Stimulated activated CD4-positive, alpha-beta T cell treated with anti-CD3 and anti-CD28 coated beads, Interleukin-12 subunit alpha, Interleukin-12 subunit beta, amount 100 ng/mL, for 4 hours (primary cell): Measurements from ENCODE around the gene COPS8.

Experiments
- DNase-seq: peaks from one replicate; pipeline ENCODE4 v3.0.0-alpha.2; 2020

Gene COPS8

DNA sequence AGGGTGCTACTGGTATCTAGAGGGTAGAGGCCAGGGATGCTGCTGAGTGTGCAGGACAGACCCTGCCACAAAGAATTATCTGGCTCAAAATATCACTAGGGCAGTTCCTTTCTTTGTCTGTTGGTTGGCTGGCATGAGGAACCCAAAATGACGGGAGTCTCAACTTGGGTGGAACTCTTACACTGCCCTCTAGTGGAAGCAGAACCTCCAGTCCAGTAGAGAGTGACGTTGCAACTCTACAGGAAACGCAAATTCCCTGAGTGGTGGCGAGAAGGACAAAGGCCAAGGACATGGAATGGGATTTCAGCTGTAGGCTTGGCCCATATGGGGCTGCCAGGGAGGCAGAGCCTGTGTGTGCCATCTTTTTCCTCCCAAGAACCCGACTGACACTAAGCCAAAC is 47.1 kb downstream of the COPS8 start:
- no peak for DNase-seq

DNA sequence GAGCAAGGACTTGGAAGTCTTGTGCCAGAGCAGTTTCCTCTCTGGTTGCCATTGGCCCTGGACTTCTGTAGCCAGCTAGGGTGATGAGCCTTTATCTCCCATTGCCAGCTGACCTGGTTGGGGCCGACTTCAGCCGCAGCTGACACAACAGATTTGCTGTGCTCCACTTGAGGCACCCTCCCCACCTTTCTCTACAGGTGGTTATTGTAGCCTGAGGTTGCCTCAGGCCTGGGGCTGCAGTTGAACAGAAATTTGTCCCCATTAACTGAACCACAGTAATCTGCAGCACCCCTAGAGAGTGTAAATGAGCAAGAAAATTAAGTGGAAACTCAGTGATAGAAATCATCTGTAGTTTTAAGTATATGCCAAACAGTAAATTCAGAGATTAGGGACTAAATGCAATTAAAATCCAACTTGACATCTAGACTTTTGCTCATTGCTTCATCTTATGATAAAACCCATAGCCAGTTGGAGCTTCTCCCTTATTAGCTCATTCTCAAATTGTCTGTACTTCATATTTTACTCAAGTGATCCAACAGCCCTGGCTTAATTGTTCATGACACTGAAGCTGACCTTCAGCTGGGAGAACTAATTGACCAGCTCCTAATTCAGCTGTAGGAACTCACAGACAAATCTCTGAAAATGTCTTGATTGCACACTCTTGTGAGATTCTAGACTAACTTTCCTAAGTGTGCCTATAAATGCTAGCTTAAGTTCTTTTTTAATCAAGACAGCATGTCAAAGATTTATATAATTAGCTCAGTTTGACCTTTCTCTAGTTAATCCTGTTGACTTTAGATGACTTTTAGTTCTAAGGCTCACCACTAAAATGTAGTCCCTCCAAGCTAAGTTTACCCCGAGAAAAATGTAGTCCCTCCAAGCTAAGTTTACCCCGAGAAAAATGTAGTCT is 48.9 kb downstream of the COPS8 start:
- no peak for DNase-seq

DNA sequence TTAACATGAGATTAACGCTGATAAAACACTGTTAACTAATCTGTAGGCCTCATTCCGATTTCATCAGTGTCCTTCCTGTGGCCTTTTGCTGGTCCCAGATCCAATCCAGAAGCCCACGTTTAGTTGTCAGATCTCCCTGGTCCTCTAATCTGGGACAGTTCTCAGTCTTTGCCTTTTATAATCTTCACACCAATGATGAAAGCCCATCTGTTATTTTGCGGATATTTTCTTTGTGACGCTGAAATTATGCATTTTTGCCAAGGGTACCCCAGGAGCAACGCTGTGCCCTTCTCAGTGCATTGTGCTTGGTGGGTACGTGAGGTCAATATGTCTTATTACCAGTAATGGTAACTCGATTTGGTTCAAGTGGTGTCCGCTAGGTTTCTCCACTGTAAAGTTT is 51.1 kb downstream of the COPS8 start:
- DNase-seq = no peak

DNA sequence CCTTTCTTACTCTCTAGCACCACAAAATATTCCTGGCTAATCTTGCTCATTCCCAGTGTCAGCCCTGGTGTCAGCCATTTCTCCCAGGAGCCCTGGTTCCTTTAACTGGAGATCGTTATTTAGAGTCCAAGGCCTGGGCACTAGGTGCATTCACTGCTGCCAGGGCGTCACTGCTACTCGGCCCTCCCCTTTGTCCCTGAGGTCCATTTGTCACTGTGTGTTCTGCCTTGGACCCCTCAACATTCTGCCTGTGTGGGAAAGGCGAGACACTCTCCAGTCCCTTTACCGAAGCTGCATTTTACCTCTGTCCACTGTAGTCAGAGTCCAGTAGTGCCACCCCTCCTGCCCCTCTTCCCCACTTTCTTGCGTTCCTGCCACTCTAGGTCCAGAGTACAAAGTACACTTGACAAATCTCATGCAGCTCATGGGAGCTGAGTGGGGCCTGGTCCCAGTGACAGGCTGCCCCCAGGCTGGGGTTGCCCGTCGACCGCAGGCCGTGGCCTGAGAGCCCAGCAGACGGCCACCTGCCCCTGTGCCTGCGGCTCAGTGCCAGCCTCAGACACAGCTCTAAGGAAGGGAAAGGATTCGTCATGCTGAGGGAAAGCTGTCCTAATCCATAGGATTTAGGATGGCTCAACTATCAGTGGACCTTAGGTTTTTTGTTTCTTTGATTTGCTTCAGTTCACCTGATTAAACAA is 52.1 kb downstream of the COPS8 start:
- no peak for DNase-seq

DNA sequence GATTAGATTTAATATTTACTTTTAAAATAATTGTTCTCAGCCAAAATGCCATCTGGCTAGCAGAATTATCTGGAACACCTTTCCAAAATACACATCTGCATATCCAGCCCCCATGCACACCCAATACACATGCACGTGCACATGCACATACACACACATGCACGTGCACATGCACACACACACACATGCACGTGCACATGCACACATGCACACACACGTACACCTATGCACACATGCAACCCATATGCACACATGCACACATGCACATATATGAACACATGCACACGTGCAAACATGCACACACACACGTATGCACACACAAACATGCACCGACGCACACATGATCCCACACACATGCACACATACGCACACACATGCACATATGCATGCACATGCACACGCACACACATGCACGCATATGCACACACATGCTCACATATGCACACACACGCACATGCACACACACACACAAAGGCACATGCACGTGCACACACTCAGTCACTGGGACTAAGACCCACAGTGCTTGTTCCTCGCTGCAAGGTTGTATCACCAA is 53.5 kb downstream of the COPS8 start:
- no peak for DNase-seq

DNA sequence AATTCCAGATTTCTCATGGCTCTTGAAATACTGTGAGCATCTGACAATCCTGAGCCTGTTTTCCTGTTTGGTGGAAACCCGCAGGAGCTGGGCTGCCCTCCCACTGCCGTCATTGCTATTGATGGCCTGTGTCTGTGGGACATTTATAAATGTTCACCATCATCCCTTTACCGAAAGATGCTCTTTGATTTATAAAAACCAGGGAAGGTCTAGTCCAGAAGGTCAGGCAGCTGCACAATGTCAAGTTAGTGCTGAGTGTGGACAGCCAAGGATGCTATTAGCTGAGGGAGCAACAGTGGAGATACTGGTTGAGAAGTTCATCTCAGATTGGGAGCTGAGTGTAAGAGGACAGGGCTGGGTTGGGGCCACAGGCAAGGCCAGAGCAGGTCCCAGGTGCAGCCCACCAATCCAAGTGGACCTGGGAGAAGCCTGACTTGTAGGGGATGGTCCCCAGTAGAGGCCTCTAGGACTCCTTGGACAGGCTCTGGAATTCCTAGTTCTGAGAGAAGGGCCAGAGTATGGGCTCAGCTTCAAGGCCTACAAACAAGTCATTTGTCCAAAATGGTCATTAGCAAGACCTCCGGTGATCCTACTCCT is 55.1 kb downstream of the COPS8 start:
- no peak for DNase-seq

DNA sequence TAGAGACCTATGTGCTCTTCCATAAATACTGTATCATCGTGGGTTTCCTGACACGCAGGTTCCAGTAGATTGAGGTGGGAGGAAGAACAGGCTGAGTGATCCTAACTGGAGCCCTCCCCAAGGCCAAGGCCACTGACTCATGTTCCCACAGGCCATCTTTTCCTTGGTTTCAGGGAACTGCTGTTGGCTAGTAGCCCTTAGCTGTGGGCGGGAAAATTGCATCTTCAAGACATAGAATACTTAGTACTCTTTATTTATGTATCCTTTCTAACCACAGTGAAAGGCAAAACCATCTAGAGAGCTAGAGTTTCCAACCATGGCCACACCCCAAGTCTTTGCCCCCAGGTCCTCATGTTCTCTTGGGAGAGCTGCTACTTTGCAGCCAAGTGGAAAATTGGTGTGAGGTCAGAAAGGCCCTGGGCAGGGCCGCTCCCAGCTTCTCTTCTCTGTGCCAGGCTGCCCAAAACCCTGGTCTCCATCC is 55.9 kb downstream of the COPS8 start:
- no peak for DNase-seq

DNA sequence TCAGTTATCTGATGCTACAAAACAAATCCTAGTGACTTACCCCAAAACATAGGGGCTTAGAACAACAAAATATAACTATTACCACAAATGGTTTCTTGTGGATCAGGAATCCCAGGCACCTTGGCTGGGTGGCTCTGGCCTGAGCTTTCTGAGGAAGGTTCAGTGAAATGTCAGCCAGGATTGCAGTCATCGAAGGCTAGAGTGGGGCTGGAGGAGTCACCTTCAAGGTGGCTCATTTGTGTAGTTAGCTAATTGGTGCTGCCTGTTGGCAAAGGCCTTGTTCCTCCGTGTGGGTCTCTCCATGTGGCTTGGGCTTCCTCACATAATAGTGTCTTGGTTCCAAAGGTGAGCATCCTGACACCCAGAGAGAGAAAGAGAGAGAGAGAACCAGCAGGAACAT is 57.4 kb downstream of the COPS8 start:
- DNase-seq = no peak

DNA sequence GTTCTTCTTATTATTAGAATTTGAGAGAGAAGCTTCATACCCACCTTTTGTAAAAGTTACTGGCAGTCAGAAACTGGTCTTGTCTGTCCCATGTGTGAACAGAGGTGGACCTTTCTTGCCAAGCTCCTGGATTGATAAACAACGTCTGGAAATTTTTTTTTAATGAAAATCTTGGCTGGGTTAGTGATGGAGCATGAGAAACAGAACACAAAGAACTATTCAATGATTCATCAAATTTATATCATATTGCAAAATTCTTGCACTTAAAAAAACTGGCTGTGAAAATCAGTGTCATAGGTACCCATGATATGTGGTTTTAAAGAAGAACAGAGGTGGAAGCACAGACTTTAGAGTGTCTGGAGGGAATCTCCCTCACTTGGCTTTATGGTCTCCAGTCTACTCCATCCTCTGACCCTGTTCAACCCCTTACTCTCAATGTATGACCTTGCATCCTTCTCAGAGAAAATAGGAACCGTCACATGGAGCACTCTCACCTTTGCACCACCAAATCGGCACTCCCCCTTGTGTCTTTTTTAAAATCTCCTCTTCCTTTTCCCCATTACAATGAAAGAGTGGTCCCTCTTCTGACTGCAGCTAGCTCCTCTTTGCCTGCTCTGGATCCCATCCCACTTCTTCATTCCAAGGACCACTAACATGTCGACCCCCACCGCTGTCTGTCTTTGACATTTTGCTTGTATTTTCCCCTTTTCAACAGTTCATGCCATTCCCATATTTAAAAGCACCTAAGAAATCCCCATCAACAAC is 58.2 kb downstream of the COPS8 start:
- DNase-seq = no peak

DNA sequence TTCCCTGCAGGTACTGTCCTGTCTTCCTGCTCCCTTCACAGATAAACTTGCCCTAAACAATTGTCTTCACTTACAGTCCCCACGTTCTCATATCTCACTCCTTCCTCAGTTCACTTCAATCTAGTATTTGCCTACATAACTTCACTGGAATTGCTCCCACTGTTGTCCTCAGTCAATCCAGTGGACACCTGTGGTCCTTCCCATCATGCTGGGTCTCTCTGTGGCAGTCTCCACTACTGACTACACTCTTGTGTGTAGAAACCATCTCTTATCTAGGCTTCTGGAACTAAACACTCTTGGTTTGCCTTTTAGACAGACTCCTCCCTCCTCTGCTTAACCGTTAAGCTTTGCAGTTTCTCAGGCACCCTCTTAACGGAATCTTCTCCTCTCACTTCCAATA is 58.8 kb downstream of the COPS8 start:
- no peak for DNase-seq

DNA sequence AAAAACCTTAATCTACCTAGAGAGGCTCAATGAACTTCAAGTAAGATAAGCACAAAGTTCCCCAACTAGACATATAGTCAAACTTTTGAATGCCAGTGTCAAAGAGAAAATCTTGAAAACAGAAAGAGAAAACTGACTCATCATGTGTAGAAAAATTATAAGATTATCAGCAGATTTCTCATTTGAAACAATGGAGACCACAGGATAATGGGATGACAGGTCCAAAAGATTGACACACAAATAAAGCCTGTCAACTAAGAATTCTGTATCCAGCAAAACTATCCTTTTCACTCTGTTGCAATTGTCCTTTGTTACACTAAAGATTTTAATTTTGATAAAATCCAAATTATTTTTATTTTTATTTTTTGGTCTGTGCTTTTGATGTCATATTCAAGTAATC is 61.6 kb downstream of the COPS8 start:
- DNase-seq = no peak

DNA sequence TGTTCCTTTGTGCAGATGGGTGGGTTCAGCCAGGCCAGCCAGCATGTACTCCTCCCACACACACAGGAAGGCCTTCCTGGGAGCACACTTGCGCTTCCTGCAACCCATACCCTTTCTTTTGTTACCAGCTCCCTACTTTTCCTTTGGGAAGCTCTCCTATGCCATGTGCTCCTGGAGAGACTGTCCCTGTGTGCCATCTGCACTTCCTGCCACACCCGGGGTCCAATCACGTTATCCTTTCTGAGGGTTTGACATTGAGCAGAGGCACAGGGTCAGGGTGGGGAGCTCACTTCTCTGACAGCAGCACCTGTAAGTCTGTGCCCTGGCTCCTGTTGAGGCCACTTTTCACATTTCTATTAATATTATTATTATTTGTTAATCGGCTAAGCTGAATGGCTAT is 62.9 kb downstream of the COPS8 start:
- DNase-seq = no peak

DNA sequence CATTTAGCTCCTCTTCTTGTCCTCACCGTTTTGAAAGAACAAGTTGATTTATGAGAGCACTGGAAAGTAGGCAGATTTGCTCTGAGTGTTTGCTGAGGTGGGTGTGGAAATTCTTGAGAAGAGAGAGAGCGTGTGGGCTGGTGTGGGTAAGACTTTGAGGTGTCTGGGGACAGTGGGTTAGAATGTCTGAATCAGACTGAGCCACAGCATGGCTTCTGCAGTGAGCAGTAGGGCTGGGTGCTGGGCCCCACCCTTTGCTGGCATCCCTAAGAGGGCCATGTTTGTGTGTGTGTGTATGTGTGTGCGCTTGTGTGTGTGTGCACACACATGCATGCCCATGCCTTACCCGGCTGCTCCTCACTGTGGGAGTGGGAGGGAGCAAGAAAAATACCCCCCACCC is 63.7 kb downstream of the COPS8 start:
- no peak for DNase-seq
